ENCODE results near the gene RASA3. TPM values are rescaled to one million over a fixed set of nuclear protein-coding genes. Genes with fewer than 3 reads are reported as not detected.

RASA3 gene
- total and polyA plus RNA-seq, 2 of the 4 experiments (the other 2 are of a cell fraction) = 21.0 to 31.4 TPM

DNA sequence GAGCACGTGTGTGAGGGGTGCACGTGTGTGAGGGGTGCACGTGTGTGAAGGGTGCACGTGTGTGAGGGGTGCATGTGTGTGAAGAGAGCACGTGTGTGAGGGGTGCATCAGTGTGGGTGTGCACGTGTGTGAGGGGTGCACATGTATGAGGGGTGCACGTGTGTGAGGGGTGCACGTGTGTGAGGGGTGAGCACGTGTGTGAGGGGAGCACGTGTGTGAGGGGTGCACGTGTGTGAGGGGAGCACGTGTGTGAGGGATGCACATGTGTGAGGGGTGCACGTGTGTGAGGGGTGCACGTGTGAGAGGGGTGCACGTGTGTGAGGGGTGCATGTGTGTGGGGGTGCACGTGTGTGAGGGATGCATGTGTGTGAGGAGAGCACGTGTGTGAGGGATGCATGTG lies 15.7 kb downstream of the RASA3 start:
- no peak overlapping the region for H3K9ac ChIP-seq (ENCODE audit: low read depth, low read length)
- H3K9me3 ChIP-seq (ENCODE audit: control insufficient read depth, insufficient read depth, low read length) = no peaks in the 10 kb centered on the region
- no peak overlapping the region for H4K5ac ChIP-seq (ENCODE audit: low read depth, low read length)
- H3K14ac ChIP-seq (replicated peaks; ENCODE audit: low read depth, low read length) = peak overlapping the region; percentile 52; the same call in 1 of the 2 replicates
- no peak for TF ChIP-seq BHLHE40 (IDR thresholded peaks at IDR 0.05; ENCODE audit: low read depth, low read length)
- intact Hi-C loops (cut with micrococcal nuclease) = no loop called here
- DNase-seq = no peak
- H3K79me1 ChIP-seq (ENCODE audit: low read depth in 1 of 2, low read length in 2 of 2) = peaks cover 11 to 71% of the 10 kb centered on the region in 2 experiments; a peak in 3 of 4 replicates
- H2AK9ac ChIP-seq (replicated peaks; ENCODE audit: low read depth, low read length, poor library complexity) = no peak overlapping the region
- peak overlapping the region; percentile 54; the same call in 1 of the 2 replicates for H3K4ac ChIP-seq (ENCODE audit: low read depth, low read length)
- no peak overlapping the region for H3K18ac ChIP-seq (ENCODE audit: low read depth, low read length)
- no peak overlapping the region for H2BK20ac ChIP-seq (ENCODE audit: low read depth, low read length)
- no peak overlapping the region for H3K23ac ChIP-seq (ENCODE audit: low read depth, low read length)
- no peak overlapping the region for H3K4me3 ChIP-seq (ENCODE audit: insufficient read depth, low read depth, low read length)
- H3K27me3 ChIP-seq (ENCODE audit: control insufficient read depth, insufficient read depth, low read length) = no peaks in the 10 kb centered on the region
- peaks cover 6% of the 10 kb centered on the region for H4K20me1 ChIP-seq (ENCODE audit: insufficient read depth, low read length)
- H2BK120ac ChIP-seq (ENCODE audit: low read depth, low read length) = 0 out of 2 replicates have a peak overlapping the region, but pooled peaks have one; percentile 42
- H3K4me1 ChIP-seq (ENCODE audit: control insufficient read depth, insufficient read depth, low read length) = peaks cover 53% of the 10 kb centered on the region
- H3K27ac ChIP-seq (ENCODE audit: insufficient read depth, low read length) = peak overlapping the region; percentile 33
- dilution Hi-C loops (cut with HindIII; ENCODE audit: low sequenced_read_pairs, unreplicated experiment) = no loop called here
- peak overlapping the region; percentile 40 for H2BK5ac ChIP-seq (ENCODE audit: low read depth, low read length, poor library complexity, severe bottlenecking)
- CTCF ChIA-PET = no interaction called here
- POLR2A ChIA-PET (ENCODE audit: unreplicated experiment) = no interaction called here
- H4K91ac ChIP-seq (ENCODE audit: insufficient read depth, low read depth, low read length) = no peak overlapping the region; the same call in 1 of the 2 replicates
- H2BK15ac ChIP-seq (ENCODE audit: low read depth, low read length) = no peak overlapping the region
- peaks cover 6% of the 10 kb centered on the region for H3K36me3 ChIP-seq (ENCODE audit: control insufficient read depth, insufficient read depth, low read length)
- no peak overlapping the region; a peak in 1 of 4 replicates for H4K8ac ChIP-seq (ENCODE audit: low read depth in 2 of 2, low read length in 2 of 2)
- in situ Hi-C loops (cut with MboI; ENCODE audit: low sequenced_read_pairs) = no loop called here
- BruUV-seq (replicated peaks) = no TSS peak
- H3K56ac ChIP-seq (ENCODE audit: extremely low read depth, insufficient read depth, low read length) = no peak overlapping the region
- H2AFZ ChIP-seq (replicated peaks; ENCODE audit: low read length, poor library complexity) = peak overlapping the region; percentile 28
- H3K9me1 ChIP-seq (ENCODE audit: insufficient read depth, low read length) = peaks cover 41% of the 10 kb centered on the region
- peak overlapping the region; percentile 74 for H2AK5ac ChIP-seq (ENCODE audit: low read depth, low read length)
- no peak overlapping the region for H3K4me2 ChIP-seq (ENCODE audit: low read depth, low read length)
- WGBS, 2 experiments (ENCODE audit: extremely low coverage in 2 of 2, insufficient read length in 1 of 2) = 92% methylated on average over 12 of the region's 17 CpGs; no CpG with 5 or more reads in 1 of the 2 experiments
- no peak for ATAC-seq (ENCODE audit: low read depth)

Measured in IMR-90 (cell line).